Panc1 (cell line): Measurements from ENCODE around the gene STK24.
"Not testable (repeated sequence)": the region's sequence is repeated elsewhere in the genome, so short reads cannot be mapped to it uniquely, and the experiment has no call there.

Experiments
- TF ChIP-seq, protein P1 (sequence below): fragments of 450-650 bp; IDR thresholded peaks from 2 replicates; pipeline ENCODE4 v1.5.1; 2017; ENCODE audit warnings: mild to moderate bottlenecking
- TF ChIP-seq, protein P2 (sequence below), 2 experiments: IDR thresholded peaks; 2 replicates each; pipeline ENCODE4 v1.6.1; 2011 to 2012; ENCODE audit warnings: low read depth in 2 of 2, control low read depth in 1 of 2, low read length in 1 of 2, mild to moderate bottlenecking in 1 of 2, moderate library complexity in 1 of 2; ENCODE audit not compliant: insufficient read depth in 1 of 2

DNA sequence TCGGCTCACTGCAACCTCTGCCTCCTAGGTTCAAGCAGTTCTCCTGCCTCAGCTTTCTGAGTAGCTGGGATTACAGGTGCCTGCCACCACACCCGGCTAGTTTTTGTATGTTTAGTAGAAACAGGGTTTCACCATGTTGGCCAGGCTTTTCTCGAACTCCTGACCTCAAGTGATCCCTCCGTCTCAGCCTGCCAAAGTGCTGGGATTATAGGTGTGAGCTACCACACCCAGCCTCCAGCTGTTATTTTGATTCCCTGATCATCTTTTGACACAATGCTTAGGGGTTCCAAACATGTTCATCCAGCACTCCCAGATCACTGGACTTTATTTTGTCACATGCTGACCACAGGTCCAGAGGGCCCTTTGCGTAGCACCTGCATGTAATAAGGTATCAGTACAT lies 47.7 kb upstream of the STK24 start:
- TF ChIP-seq, protein P1, sequence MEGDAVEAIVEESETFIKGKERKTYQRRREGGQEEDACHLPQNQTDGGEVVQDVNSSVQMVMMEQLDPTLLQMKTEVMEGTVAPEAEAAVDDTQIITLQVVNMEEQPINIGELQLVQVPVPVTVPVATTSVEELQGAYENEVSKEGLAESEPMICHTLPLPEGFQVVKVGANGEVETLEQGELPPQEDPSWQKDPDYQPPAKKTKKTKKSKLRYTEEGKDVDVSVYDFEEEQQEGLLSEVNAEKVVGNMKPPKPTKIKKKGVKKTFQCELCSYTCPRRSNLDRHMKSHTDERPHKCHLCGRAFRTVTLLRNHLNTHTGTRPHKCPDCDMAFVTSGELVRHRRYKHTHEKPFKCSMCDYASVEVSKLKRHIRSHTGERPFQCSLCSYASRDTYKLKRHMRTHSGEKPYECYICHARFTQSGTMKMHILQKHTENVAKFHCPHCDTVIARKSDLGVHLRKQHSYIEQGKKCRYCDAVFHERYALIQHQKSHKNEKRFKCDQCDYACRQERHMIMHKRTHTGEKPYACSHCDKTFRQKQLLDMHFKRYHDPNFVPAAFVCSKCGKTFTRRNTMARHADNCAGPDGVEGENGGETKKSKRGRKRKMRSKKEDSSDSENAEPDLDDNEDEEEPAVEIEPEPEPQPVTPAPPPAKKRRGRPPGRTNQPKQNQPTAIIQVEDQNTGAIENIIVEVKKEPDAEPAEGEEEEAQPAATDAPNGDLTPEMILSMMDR = not testable (repeated sequence)
- TF ChIP-seq, protein P2, sequence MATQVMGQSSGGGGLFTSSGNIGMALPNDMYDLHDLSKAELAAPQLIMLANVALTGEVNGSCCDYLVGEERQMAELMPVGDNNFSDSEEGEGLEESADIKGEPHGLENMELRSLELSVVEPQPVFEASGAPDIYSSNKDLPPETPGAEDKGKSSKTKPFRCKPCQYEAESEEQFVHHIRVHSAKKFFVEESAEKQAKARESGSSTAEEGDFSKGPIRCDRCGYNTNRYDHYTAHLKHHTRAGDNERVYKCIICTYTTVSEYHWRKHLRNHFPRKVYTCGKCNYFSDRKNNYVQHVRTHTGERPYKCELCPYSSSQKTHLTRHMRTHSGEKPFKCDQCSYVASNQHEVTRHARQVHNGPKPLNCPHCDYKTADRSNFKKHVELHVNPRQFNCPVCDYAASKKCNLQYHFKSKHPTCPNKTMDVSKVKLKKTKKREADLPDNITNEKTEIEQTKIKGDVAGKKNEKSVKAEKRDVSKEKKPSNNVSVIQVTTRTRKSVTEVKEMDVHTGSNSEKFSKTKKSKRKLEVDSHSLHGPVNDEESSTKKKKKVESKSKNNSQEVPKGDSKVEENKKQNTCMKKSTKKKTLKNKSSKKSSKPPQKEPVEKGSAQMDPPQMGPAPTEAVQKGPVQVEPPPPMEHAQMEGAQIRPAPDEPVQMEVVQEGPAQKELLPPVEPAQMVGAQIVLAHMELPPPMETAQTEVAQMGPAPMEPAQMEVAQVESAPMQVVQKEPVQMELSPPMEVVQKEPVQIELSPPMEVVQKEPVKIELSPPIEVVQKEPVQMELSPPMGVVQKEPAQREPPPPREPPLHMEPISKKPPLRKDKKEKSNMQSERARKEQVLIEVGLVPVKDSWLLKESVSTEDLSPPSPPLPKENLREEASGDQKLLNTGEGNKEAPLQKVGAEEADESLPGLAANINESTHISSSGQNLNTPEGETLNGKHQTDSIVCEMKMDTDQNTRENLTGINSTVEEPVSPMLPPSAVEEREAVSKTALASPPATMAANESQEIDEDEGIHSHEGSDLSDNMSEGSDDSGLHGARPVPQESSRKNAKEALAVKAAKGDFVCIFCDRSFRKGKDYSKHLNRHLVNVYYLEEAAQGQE (IDR thresholded peaks at IDR 0.05; ENCODE audit: insufficient read depth in 1 of 2, low read depth in 2 of 2, low read length in 1 of 2) = not testable (repeated sequence)
